HG02588 (cell line): ENCODE data around the gene TAL1.

Experiments used
- ATAC-seq: cut with Tn5 transposase; IDR thresholded peaks from one replicate; pipeline ENCODE4 v1.9.1; 2021; ENCODE audit warnings: mild to moderate bottlenecking, moderate library complexity; ENCODE audit not compliant: unreplicated experiment

The TAL1 gene

DNA sequence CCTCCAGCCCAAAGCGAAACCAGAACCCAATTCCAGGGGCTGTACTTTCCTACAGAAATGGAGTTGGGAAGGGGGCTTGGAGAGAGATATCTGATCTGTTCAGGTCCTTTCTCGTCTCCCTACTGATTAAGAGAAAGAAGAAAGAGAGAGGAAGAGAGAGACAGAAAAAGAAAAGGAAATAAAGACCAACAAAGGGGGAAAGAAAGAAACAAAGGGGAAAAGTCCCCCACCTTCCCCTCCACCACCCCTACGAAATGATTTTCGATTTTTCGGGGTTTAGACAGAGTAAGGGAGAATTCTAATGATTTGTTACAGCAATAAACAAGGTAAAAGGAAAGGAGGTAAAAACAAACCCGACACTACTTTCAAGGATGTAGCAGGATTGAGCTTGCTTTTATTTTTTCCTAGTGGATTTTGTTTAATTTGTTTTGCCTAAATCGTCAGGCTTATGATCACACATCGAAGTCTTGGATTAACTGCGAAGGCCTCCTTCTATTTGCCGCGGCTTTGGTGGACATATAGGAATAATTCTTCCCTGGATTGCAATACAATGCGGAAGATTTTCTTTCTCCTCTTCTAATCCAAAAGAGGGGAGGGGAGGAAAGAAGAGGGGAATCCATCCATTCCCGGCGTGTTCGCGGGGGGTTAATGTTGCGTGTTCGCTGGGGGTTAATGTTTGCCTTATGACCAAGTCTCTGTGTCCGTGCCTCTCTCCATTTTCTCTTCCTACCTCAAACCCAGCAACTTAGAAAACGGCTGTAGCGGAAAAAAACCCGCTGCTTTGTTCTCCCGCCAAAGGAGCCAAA, 1.9 kb downstream of the TAL1 start:
- no peak for ATAC-seq

DNA sequence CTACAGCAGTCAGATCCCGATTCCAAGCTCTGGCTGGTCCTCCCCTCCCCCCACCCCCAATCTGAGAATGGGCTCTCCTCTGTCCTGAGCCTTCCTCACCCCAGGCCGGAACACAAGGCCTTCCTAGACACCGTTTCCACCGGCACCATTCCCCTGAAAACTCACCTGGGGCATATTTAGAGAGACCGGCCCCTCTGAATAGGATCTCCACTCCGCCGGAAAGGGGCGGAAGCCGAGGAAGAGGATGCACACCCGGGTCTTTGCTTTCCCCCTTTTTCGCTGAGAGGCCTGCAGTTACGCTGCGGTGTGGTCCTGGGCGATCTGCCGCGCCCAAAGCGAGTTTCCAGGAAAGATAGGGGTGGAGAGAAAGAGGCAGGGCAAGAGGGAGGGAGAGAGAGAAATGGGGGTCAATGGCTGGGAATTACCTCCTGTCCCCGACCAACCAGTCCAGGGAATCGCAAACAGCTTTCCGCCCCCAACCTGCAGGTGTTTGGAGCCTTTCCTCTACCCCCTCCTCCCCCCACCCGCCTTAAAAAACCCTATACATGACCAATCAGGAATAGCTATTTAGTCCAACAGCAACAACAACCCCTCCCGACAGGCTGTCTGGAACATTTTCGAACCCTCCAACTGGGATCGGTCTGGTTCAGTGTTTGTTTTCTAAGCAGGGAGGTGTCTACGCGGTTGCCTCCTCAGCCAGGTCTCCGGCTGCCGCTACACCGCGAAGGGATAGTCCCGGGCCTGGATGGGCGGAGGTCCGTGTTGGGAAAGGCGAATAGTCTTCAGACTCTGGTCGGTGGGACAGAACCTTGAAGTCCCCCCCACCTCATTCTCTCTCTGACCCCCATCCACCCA, 2.8 kb downstream of the TAL1 start:
- no peak for ATAC-seq

DNA sequence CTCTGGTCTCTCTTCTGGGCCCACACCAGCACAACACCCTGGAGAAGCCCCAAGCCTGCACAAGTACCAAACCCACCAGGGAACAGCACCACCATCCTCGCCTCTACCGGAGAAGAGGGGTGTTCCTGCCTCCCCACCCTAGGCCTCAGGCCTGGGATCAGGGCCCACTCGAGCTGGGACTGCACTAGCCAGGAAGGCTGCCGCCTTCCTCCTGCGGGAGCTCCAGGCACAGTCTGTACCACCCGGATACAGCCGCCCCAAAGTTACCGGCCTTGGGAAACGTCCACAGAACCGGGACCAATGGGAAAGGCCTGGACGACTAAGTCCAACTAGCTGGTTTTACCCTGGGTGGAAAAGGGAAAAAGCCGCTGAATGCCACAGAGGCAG, 3.4 kb downstream of the TAL1 start:
- ATAC-seq = no peak

DNA sequence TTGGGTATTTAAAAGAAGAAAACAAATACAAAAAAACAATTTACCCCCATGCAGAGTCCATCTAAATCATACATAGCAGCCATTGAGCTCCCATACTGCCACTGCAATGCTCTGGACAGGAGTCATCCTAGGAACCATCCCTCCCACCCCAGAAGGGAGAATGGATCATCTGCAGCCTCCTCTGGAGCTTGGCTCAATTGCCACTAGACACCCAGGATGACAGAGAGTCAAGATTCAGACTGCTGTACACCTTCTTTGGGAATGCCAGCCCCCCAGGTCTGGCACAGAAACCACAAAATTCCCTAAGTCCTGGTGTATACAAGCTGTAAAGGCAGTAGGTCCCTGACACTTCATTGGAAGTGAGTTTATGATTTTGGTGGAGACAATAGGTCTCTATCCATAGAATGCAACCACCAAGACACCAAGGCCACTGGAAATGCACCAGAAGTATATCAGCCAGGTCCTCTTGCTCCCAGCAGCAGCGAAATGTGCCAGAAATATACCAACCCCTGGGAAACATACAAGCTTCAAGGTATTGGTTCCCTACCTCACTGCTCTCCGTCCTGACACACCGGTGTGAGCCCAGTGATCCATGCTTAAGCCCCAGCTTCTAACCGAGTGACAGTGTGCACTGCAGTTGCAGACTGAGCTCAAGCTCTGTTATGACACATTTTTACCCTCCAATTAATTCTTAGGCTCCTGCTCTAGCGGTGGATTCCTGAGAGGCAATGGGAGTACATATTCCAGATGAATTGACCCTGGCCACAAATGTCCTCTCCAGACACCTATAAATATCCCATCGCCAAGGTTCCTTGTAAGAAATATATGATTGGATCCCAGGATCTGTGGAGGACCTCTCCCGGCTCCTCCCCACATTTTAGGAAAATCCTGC, 4.4 kb downstream of the TAL1 start:
- ATAC-seq = no peak

DNA sequence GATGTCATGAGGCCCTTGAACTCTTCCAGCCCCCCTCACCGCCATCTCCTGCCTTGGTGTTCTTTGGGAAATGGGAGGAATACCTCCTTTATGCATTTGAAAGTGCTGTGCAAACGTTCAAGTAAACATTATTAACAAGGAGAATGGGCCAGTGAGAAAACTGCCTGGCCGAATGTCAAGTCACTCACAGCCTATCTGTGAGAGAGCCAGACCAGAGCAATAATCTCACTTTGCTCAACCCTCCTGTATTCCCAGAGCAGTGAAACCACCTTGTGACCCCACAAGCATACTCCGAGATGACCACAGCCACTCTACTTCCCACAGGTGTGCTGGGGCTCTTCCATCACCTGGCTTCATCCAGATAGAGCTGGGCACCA, 5.2 kb downstream of the TAL1 start:
- ATAC-seq = no peak

DNA sequence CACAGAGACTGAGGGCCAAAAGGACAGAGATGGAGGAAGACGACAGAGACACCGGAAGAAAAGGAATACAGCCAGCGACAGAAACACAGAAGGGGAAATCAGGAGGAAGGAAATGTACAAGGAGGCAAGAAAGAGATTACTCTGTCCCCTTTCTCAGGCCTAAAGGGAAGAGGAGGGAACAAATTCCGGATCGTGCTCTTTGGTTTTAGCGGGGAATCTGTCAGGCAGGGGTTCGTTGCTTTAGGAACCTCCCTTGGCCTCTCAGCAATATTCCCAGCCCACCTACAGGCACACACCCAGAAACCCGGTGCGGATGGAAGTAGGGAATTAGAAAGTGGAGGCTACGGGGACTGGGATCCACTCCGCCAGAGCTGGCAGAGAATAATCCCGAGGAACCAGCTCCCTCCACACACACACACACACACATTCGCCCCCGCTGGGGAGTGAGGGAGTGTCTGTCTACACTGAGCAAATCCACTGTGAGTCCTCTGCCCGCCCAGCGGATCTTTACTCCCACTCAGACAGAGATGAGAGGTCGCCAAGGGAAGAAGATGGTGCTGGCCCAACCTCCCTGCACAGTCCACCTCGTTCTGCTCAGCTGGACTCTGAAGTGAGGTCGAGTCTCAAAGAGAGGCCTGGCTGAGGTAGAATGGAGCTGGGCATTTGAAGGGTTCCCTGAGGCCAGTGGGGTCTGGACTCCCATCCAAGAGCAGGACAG, 5.7 kb downstream of the TAL1 start:
- no peak for ATAC-seq

DNA sequence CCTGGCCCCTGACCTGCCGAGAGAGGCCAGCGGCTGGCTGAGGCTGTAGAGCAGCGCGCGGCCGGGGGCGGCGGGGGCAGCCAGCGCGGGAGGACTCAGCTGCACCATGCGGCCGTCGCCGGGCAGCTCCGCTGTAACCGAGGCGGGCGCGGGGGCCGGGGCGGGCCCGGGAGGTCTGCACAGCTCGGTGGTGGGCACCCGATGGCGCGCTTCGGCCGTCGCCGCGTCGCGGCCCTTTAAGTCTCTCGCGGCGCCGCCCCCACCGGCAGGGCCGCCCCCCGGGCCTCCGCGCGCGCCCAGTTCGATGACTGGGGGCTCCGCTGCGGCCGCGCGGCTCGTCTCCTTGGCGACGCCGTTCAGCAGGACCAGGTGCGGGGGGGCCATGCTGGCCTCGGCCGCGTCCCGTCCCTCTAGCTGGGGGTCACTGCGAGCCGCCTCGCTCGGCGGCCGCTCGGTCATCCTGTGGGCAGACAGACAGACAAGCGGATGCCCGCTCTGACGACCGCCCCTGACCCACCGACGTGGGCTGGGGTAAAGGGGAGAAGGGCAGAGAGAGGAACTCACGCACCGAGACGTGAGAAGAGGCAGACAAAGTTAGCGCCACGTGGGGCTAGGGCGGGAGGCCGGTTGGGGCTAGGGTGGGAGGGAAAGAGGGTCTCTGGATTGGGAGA, 6.5 kb downstream of the TAL1 start:
- ATAC-seq = no peak

DNA sequence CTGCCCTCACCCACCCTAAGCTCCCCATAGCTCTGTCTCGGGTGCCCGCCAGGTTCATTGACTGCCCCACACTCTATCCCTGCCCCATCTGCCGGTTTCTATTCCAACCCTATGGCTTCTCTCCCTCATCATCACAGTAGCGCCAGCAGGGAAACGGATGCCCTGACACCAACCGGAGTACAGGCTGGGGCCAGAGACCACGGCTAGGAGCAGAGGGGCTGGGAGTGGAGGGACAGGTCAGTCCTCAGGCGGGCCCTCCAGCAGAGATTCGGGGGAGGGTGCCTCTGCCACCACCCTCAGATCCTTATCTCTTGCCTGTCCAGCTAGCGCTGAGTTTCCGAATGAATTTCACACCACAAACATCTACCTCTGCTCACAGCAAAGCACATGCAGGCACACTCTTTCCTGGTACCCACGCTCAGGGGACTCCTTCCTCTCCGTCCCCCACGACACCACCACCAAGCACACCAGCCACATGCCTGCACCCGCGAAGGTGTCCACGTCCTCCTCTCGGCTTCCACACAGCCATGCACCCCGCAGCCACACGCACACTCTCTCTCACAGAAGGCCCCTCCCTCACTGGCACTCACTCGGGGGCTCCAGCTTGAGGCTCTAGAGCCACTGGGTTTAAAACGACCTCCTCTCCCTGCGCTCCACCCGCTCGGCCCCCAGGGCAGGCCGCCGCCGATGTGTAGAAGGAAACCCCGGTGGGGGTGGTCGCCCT, 7.2 kb downstream of the TAL1 start:
- no peak for ATAC-seq

DNA sequence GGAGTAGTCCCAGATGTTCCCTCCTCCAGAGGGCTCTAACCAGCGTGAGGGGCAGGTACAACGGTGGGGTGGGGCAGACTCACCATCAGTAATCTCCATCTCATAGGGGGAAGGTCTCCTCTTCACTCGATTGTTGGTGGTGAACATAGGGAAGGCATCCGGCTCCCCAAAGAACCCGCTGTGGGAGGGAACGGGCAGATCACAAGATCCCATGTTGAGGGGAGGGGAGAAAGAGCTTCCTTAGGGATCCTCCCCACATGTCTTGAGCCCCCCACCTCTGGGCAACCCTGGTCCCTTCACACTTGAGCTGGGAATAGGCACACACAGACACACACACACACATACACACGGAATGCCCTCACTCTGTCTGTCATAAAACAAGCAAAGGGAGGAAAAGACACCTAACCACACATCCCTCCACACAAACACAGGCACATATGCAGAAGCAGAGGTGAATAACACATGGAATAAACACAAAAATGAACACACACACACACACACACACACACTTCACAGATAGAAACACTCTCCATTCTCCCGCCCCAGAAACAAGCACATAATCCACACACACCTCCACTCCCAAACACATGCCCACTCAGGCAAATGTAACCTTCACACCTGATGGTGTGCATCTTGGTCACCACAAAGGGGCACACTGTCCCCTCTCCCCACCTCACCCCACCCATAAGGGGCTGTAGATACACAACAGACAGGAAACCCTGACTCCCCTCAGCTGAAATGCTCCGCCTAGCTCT, 7.9 kb downstream of the TAL1 start:
- no peak for ATAC-seq

DNA sequence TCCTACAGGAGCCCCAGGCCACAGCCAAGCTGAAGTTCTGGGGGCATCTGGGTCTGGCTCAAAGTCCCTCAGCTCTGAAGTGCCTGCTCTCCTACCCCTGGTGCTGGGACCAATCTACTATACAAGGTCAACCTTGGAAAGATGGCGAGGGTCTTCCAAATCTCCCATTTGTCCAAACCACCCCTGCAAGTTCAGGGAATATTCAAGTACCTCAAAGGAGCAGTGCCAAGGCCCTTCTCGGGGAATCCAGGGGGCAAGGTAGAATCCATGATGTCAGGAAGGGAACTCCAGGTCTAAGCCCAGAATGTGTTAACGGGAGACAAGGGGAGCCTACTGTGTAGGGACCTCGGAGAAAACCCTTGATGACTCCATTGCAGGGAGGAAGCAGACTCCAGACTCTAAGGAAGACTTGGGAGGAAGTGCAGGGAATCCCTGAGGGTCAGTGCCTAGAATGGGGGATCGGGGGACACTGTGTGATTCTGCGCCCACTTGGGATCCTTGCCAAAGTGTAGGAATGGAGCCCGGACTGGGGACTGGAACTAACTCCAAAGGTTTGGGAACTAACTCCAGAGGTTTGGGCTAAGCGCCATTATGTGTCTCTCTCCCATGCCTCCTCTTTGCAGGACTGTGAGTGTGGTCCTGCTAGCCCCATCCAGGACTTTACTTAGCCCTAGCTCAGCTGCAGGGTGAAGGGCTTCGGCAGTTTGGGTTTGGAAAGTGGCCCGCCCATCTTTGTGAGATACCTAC, 8.7 kb downstream of the TAL1 start:
- no peak for ATAC-seq

DNA sequence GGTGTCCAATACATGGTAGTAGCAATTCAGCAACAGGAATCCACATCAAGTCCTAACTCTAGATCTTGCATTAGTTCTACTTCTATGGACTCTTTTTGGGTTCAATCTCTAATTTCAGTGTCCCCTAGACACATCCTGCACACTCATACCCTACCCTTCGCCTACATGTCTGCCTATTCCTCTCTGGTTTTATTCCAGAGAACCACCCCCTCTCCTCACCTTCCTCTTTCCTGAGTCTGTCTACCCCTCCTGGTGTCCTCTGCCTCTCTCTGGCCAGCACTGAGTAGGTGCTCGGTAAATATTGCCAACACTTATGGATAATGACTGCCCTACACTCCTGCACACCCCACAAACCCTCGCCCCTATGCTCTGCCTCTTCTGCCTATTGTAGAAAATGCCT, 9.5 kb downstream of the TAL1 start:
- ATAC-seq = no peak

DNA sequence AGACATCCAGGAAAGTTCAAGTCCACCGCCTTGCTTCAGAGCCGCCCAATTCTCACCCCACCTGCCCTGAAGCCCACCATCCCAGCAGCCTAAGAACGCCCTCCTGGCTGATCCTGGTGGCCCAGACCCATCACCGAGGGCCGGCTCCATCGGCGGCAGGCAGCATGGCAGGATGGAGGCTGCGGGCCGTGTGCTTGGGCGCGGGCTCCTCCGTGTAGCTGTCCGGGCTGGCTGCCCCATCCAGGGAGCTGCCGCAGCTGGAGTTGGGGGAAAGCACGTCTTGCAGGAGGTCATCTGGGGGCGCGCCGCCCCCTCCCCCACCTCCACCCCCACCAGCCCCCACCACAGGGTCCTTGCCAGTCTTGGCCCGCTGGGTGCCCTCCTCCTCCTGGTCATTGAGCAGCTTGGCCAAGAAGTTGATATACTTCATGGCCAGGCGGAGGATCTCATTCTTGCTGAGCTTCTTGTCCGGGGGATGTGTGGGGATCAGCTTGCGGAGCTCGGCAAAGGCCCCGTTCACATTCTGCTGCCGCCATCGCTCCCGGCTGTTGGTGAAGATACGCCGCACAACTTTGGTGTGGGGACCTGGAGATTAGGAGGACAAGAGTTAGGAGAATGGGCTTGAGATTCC, 12.3 kb downstream of the TAL1 start:
- no peak for ATAC-seq

DNA sequence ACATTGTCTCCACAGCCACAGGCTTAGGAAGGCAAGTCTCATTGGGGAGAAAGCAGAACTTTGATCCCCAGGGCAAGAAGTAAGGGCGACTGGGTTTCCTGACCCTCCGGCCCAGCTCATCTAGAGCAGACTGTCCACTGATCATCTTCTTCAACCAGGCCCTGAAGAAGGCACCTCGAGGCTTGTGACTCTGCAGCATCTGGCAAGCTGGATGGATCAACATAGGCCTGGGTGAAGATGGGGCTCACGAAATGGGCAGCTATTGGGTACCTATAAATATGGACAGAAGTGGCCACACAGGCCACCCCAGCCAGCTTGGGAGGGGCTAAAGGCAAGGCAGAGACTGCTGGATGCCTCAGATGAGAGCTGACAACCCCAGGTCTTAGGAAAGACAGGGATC, 13.0 kb downstream of the TAL1 start:
- ATAC-seq = no peak

DNA sequence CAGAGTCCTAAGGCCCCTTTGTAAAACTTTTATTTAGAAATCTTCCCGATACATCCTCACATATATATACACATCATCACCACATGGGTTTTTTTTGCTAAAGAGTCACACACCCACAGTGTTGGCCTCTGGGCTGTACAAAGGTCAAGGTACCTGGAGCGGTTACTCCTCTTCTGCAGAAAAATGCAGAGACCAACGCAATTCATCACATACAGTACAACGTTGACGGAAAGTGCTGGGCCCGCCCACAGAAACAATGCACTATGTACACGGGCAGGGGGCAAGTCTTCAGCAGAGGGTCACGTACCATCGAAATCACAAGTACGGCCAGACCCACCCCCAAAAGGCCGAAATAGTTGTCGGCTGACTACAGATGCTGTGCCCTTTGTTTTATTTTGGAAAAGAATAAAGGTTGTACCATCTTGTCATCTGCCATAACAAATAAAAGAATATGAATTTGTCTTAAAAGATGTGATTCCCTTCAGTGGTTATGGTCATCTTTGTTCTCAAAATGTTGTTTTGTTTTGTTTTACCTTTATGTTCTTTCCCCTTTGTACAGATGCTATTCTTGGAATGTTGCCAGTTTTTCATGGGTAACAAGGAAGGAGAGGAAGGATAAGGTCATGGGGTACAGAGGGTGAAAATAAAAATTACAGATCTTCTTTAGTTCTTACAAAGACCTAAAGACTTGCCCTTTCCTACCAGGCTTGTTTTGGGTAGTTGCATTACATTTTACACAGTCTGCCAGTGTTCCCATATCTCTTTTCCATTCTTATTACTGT, 15.6 kb downstream of the TAL1 start:
- ATAC-seq = no peak

DNA sequence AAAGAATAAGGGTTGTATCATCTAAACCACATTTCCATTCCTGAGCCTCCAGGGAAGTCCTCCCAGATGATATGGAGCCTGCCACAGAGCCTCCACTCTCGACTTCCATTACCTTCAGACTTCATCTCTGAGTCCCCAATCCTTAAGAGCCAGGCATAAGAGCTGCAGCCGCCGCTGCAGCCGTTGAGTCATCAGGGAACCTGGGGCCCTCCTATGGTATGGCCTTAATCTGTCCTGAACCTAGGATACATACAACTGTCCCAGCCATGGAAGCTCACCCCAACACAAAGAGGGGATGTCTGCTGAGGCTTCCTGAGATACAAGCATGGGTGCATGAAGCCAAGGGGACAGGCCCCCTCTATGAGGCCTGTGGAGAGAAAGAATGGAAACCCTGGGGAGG, 16.3 kb downstream of the TAL1 start:
- no peak for ATAC-seq

DNA sequence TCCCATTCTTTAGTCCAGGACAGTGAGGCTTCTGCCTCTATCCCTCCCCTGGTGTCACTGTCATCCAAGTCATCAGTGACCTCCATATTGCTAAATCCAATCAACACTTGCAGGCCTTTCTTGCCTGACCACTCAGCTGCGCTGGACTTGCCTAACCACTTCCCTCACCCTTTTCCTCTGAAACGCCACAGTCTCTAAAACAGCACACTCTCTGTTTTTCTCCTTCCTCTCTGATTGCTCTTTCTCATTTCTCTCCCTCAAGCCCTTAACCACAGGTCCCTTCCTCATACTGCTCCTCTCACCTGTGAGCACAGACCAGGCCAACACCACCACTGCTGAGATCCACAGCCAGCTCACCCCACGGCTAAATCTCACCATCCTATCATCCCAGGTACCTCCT, 17.5 kb downstream of the TAL1 start:
- no peak for ATAC-seq
